Osteoblast (primary cell): ENCODE measurements around the gene DCP1A. TPM values are rescaled to one million over a fixed set of nuclear protein-coding genes. Genes with fewer than 3 reads are reported as not detected.

Experiments used
- DNase-seq: peaks from one replicate; pipeline ENCODE4 v3.0.0; 2011; ENCODE audit warnings: low spot score, mixed read lengths; ENCODE audit not compliant: insufficient read length; ENCODE audit errors: missing footprints
- H2AFZ ChIP-seq: 2 replicates; pipeline ENCODE4 v1.6.0; 2011; ENCODE audit warnings: mild to moderate bottlenecking, low read length
- H3K27ac ChIP-seq: 2 replicates; pipeline ENCODE4 v1.5.1; 2011; ENCODE audit warnings: mild to moderate bottlenecking, low read depth, low read length, moderate library complexity
- H3K27me3 ChIP-seq: 2 replicates; pipeline ENCODE4 v1.6.0; 2012; ENCODE audit warnings: mild to moderate bottlenecking, control low read depth, inconsistent platforms, low read length, moderate library complexity; ENCODE audit not compliant: insufficient read depth
- H3K36me3 ChIP-seq: 2 replicates; pipeline ENCODE4 v1.5.1; 2011; ENCODE audit warnings: mild to moderate bottlenecking, low read length, control low read depth, moderate library complexity; ENCODE audit not compliant: insufficient read depth
- H3K4me1 ChIP-seq: 2 replicates; pipeline ENCODE4 v1.5.1; 2011; ENCODE audit warnings: mild to moderate bottlenecking, low read length, control low read depth, moderate library complexity; ENCODE audit not compliant: insufficient read depth
- H3K4me2 ChIP-seq: 2 replicates; pipeline ENCODE4 v1.6.0; 2011; ENCODE audit warnings: mild to moderate bottlenecking, low read length; ENCODE audit not compliant: insufficient read depth
- H3K4me3 ChIP-seq: fragments of 200-600 bp; sonication (generic); 3 replicates; pipeline ENCODE4 v1.5.1; 2012; ENCODE audit warnings: mild to moderate bottlenecking, low read length, inconsistent platforms; ENCODE audit not compliant: insufficient read depth
- H3K79me2 ChIP-seq: 2 replicates; pipeline ENCODE4 v1.6.0; 2012; ENCODE audit warnings: mild to moderate bottlenecking, low read length, control low read depth, inconsistent platforms; ENCODE audit not compliant: insufficient read depth
- H3K9me3 ChIP-seq: 2 replicates; pipeline ENCODE4 v1.5.1; 2011; ENCODE audit warnings: low read depth, low read length, control low read depth
- H4K20me1 ChIP-seq: 2 replicates; pipeline ENCODE4 v1.6.0; 2012; ENCODE audit warnings: mild to moderate bottlenecking, low read length, control low read depth; ENCODE audit not compliant: insufficient read depth
- CTCF ChIP-seq: IDR thresholded peaks from 2 replicates; pipeline ENCODE4 v1.5.1; 2011; ENCODE audit warnings: mild to moderate bottlenecking, low read depth, low read length, moderate library complexity; ENCODE audit errors: extremely low read depth
- total RNA-seq: library from RNA; depleted of rRNA; stranded (reverse); fragments of >200 nt; gene quantifications from 2 replicates; pipeline ENCODE4 v1.2.3, GENCODE V29; 2012

DCP1A gene
- total RNA-seq, 1 donor, result 16.6 TPM

GRCh38 chr3:53236112-53236841, 111.1 kb downstream of the DCP1A start:
- peaks cover 7% of the 10 kb centered on the region for H4K20me1 ChIP-seq
- peak overlapping the region; percentile 26 for H2AFZ ChIP-seq
- TF ChIP-seq CTCF, result no peak
- no peak overlapping the region for H3K4me2 ChIP-seq
- peak overlapping the region; percentile 87 for H3K27ac ChIP-seq
- peaks cover 37% of the 10 kb centered on the region for H3K4me1 ChIP-seq
- DNase-seq, result peak; percentile 98
- peaks cover 76% of the 10 kb centered on the region for H3K79me2 ChIP-seq
- H3K27me3 ChIP-seq, result no peaks in the 10 kb centered on the region
- H3K36me3 ChIP-seq, result peaks cover 90% of the 10 kb centered on the region
- no peak overlapping the region for H3K4me3 ChIP-seq
- H3K9me3 ChIP-seq, result no peaks in the 10 kb centered on the region

- peak overlapping the region; percentile 87 for H3K27ac ChIP-seq
- H3K4me2 ChIP-seq, result no peak overlapping the region
- H3K27me3 ChIP-seq, result no peaks in the 10 kb centered on the region
- no peak overlapping the region for H2AFZ ChIP-seq
- DNase-seq, result peak; percentile 68
- H3K4me1 ChIP-seq, result peaks cover 37% of the 10 kb centered on the region
- TF ChIP-seq CTCF, result no peak
- peaks cover 68% of the 10 kb centered on the region for H3K79me2 ChIP-seq
- no peaks in the 10 kb centered on the region for H3K9me3 ChIP-seq
- H3K4me3 ChIP-seq, result no peak overlapping the region
- peaks cover 4% of the 10 kb centered on the region for H4K20me1 ChIP-seq
- peaks cover 90% of the 10 kb centered on the region for H3K36me3 ChIP-seq
These were observed 111.8 kb downstream of the DCP1A start for GRCh38 chr3:53235545-53235944.

GRCh38 chr3:53234841-53235232, 112.5 kb downstream of the DCP1A start:
- H2AFZ ChIP-seq, result no peak overlapping the region
- H3K36me3 ChIP-seq, result peaks cover 90% of the 10 kb centered on the region
- no peak overlapping the region for H3K4me3 ChIP-seq
- no peaks in the 10 kb centered on the region for H3K9me3 ChIP-seq
- peaks cover 37% of the 10 kb centered on the region for H3K4me1 ChIP-seq
- H3K79me2 ChIP-seq, result peaks cover 61% of the 10 kb centered on the region
- no peak for TF ChIP-seq CTCF
- DNase-seq, result no peak
- no peaks in the 10 kb centered on the region for H3K27me3 ChIP-seq
- H4K20me1 ChIP-seq, result peaks cover 8% of the 10 kb centered on the region
- H3K27ac ChIP-seq, result peak overlapping the region; percentile 31
- no peak overlapping the region for H3K4me2 ChIP-seq

- peak overlapping the region; percentile 31 for H3K27ac ChIP-seq
- no peak for TF ChIP-seq CTCF
- peak; percentile 79 for DNase-seq
- peaks cover 37% of the 10 kb centered on the region for H3K4me1 ChIP-seq
- no peak overlapping the region for H2AFZ ChIP-seq
- H4K20me1 ChIP-seq, result peaks cover 8% of the 10 kb centered on the region
- H3K9me3 ChIP-seq, result no peaks in the 10 kb centered on the region
- H3K4me2 ChIP-seq, result no peak overlapping the region
- peaks cover 56% of the 10 kb centered on the region for H3K79me2 ChIP-seq
- H3K27me3 ChIP-seq, result no peaks in the 10 kb centered on the region
- no peak overlapping the region for H3K4me3 ChIP-seq
- H3K36me3 ChIP-seq, result peaks cover 90% of the 10 kb centered on the region
These were observed 113.1 kb downstream of the DCP1A start for GRCh38 chr3:53234130-53234840.
